ENCODE measurements around the gene ATXN7L3B.

Gene ATXN7L3B

DNA sequence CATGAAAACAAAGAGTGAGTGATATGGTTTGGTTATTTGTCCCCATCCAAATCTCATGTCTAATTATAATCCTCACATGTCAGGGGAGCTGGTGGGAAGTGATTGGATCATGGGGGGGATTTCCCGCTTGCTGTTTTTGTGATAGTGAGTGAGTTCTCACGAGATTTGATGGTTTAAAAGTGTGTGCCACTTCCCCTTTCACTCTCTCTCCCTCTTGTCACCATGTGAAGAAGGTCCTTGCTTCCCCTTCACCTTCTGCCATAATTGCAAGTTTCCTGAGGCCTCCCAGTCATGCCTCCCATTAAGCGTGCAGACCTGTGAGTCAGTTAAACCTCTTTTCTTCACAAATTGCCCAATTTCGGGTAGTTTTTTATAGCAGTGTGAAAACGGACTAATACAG, 2.1 kb upstream of the ATXN7L3B start:
- POLR2A ChIA-PET, result no interaction called here
- no peak for DNase-seq (ENCODE audit: extremely low spot score)
- CTCF ChIA-PET, result no interaction called here
- TF ChIP-seq TARDBP (IDR thresholded peaks at IDR 0.05) (no peak), BHLHE40 (IDR thresholded peaks at IDR 0.05; ENCODE audit: borderline replicate concordance) (no peak), CTBP1 (IDR thresholded peaks at IDR 0.05; ENCODE audit: borderline replicate concordance) (no peak), FOXA1 (IDR thresholded peaks at IDR 0.05) (no peak), L3MBTL2 (conservative IDR thresholded peaks at IDR 0.05) (no peak), ZNF384 (IDR thresholded peaks at IDR 0.05) (no peak), SUZ12 (IDR thresholded peaks at IDR 0.05) (no peak), SP1 (IDR thresholded peaks at IDR 0.05) (no peak), HDGF (IDR thresholded peaks at IDR 0.05; ENCODE audit: borderline replicate concordance) (no peak), FOXK2 (IDR thresholded peaks at IDR 0.05) (no peak)
- TF ChIP-seq, protein P1, sequence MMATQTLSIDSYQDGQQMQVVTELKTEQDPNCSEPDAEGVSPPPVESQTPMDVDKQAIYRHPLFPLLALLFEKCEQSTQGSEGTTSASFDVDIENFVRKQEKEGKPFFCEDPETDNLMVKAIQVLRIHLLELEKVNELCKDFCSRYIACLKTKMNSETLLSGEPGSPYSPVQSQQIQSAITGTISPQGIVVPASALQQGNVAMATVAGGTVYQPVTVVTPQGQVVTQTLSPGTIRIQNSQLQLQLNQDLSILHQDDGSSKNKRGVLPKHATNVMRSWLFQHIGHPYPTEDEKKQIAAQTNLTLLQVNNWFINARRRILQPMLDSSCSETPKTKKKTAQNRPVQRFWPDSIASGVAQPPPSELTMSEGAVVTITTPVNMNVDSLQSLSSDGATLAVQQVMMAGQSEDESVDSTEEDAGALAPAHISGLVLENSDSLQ (IDR thresholded peaks at IDR 0.05), result no peak

DNA sequence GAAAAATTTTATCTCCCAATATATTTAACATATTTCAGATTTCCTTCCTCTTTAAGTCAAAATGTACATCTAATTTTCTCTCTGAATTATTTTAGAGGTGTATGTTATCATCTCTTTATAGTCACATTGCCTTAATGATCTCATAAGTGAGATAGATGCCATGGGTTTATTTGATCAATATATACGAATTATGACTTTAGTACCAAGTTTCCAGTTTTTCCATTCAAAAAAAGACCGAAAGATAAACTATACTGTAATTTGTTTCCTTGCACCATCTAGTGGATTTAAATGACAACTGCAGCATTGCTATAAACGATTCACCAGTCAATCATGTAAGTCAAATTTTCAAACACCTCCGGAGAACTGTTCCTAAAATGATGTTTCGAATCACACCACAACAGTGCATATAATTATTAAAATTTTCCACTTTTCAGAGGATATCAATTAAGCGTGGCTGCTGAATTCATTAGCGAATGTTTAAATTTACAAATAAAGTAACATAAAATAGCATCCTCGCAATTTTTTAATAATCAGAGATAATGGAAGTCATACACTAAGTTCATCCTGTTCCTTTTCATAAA, 419 bp upstream of the ATXN7L3B start:
- ChIA-PET CTCF (no interaction called here), POLR2A (no interaction called here)
- TF ChIP-seq ELF4 (IDR thresholded peaks at IDR 0.05) (no peak), SUZ12 (IDR thresholded peaks at IDR 0.05) (no peak), CTBP1 (IDR thresholded peaks at IDR 0.05; ENCODE audit: borderline replicate concordance) (no peak), ZNF384 (IDR thresholded peaks at IDR 0.05) (0 out of 2 replicates have a peak, but pooled peaks have one; percentile 6)
- TF ChIP-seq, protein P1 (IDR thresholded peaks at IDR 0.05), result peak; percentile 94
- DNase-seq (ENCODE audit: extremely low spot score), result peak; percentile 43

DNA sequence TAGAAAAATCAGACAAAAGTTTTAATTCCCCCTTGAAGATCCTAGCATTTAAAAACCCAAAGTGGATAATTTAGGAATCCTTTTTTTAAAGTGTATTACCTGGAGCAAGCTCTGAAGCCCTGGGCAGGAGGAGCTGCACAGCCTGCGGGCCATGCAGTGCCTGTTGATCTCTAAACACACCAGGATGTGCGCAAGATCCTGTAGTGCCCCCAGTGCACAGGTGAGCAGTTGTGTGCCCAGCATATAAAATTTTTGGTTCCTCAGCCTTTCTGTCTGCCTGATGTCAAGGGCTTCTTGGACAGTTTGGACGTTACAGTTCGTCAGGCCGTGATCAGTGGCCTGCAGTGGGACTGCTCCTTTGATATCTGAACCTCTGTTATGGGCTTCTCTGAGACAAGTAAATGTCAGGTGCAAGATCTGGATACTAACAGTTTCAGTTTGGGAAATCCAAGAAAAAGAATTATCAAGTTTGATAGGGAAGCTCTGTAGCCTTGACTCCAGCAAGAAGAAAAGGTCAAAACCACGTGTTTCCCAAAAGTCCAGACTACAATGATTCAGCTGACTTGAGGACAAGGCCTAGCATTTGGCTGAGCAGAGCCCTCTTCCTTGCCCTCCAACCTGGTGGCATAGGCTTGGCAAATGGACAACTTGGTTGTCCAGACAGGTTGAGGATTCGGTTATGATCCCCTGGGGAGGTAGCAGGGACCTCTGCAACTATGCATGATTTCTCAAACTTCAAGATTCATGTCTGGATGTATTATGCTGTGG, 1.0 kb downstream of the ATXN7L3B start:
- POLR2A ChIA-PET, result interaction anchor here (0.7 to 1.1 kb wide), 2 partner anchors 13 to 552 kb away, joined by 3 read pairs; no protein-coding TSS in a partner anchor
- CTCF ChIA-PET, result no interaction called here
- DNase-seq (ENCODE audit: extremely low spot score), result peak; percentile 6
- TF ChIP-seq TARDBP (IDR thresholded peaks at IDR 0.05) (no peak), FOXK2 (IDR thresholded peaks at IDR 0.05) (no peak), ZNF384 (IDR thresholded peaks at IDR 0.05) (no peak), ARNT (IDR thresholded peaks at IDR 0.05) (no peak), LEF1 (IDR thresholded peaks at IDR 0.05; ENCODE audit: borderline replicate concordance) (no peak), L3MBTL2 (conservative IDR thresholded peaks at IDR 0.05) (peak; percentile 42), ELF4 (IDR thresholded peaks at IDR 0.05) (no peak), CTBP1 (IDR thresholded peaks at IDR 0.05; ENCODE audit: borderline replicate concordance) (no peak)

DNA sequence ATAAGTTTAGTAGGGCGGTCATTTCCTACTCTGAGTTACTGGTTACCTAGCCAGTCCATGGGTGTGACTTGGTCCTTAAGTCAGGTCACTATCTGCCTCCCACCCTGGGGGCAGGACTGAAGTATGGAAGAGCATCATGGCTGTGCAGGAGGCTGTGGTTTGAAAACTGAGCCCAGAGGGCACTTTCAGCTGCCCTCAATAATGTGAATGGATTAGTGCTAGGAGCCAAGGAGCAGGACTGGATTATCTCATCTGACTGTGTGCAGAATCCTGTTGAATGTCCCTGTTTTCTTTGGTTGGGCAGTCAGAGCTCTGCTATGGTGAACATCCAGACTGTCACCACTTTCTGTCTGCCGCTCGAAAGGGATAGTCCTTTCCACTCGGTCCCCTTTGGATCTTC, 1.6 kb downstream of the ATXN7L3B start:
- CTCF ChIA-PET, result interaction anchor here (0.6 kb wide), 1 partner anchor 1516 kb away, joined by 4 read pairs; no protein-coding TSS in a partner anchor
- POLR2A ChIA-PET, result no interaction called here
- no peak for DNase-seq (ENCODE audit: extremely low spot score)
- 0 out of 2 replicates have a peak, but pooled peaks have one; percentile 4 for TF ChIP-seq L3MBTL2 (conservative IDR thresholded peaks at IDR 0.05)
- TF ChIP-seq FOXK2 (IDR thresholded peaks at IDR 0.05), result no peak
- TF ChIP-seq ELF4 (IDR thresholded peaks at IDR 0.05), result no peak

DNA sequence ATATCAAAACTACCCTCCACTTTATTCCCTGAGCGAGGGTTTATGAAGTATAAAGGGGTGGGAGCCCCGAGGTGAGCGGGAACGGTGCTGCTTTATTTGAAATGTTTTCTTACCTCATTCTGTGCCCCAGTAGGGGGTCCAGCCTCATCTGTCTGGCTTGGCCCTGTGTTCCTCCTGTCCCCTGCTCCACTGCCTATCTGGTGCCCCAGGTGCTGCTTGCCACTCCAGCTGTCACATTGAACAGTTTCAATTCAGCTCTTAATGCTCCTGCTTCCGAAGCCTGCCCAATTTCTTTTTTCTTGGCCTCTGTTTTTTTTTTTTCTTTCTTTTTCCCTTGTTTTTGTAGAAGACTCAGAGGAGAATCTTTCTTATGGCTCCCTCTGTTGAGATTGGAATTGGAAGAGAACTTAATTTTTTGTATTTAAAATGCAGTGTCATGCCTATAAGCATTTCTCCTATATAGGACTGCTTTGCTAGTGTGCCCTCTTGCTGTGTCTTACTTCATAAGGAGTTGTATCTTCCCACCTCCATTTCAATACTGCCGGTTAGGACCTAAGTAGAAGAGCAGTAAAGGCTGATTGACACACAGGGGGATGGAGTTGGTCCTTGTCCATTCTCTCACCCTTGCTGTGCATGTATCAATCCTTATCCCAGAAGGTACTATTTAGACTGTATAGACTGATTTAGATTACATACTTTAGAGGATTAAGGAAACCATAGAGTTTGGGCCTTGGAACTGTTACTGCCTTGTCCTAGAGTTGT, 2.3 kb downstream of the ATXN7L3B start:
- TF ChIP-seq BHLHE40 (IDR thresholded peaks at IDR 0.05; ENCODE audit: borderline replicate concordance), result no peak
- no peak for TF ChIP-seq L3MBTL2 (conservative IDR thresholded peaks at IDR 0.05)
- TF ChIP-seq NFRKB (IDR thresholded peaks at IDR 0.05), result no peak
- TF ChIP-seq SP1 (IDR thresholded peaks at IDR 0.05), result no peak
- CTCF ChIA-PET, result interaction anchor here (0.6 kb wide), 1 partner anchor 1516 kb away, joined by 4 read pairs; no protein-coding TSS in a partner anchor
- POLR2A ChIA-PET, result no interaction called here
- peak; percentile 6 for DNase-seq (ENCODE audit: extremely low spot score)

DNA sequence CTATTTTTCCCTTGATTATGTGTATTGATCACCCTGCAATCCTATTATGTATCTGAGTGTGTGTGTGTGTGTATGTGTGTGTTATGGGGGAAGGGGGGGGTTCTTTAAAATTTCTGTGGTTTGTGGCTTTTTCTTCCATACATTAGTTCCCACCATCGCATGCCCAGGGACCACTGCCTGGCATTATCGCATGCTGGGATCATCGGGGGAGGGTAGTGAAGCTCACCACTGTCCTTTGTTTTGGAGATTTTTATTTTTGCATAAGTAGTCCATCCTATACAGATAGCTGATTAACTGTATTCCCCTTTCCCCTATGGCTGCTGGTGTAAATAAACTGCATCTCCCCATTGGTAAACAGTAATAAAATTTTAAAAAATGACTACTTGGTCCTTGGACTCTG, 3.4 kb downstream of the ATXN7L3B start:
- POLR2A ChIA-PET, result no interaction called here
- CTCF ChIA-PET, result no interaction called here
- no peak for DNase-seq (ENCODE audit: extremely low spot score)
- TF ChIP-seq L3MBTL2 (conservative IDR thresholded peaks at IDR 0.05) (no peak), ELF4 (IDR thresholded peaks at IDR 0.05) (no peak), LEF1 (IDR thresholded peaks at IDR 0.05; ENCODE audit: borderline replicate concordance) (no peak), ARNT (IDR thresholded peaks at IDR 0.05) (no peak), BHLHE40 (IDR thresholded peaks at IDR 0.05; ENCODE audit: borderline replicate concordance) (no peak), HDGF (IDR thresholded peaks at IDR 0.05; ENCODE audit: borderline replicate concordance) (no peak), SP1 (IDR thresholded peaks at IDR 0.05) (no peak), NFRKB (IDR thresholded peaks at IDR 0.05) (no peak), CTBP1 (IDR thresholded peaks at IDR 0.05; ENCODE audit: borderline replicate concordance) (no peak), SUZ12 (IDR thresholded peaks at IDR 0.05) (no peak), FOXM1 (IDR thresholded peaks at IDR 0.05; ENCODE audit: borderline replicate concordance) (no peak), TARDBP (IDR thresholded peaks at IDR 0.05) (no peak), FOXA1 (IDR thresholded peaks at IDR 0.05) (no peak), FOXK2 (IDR thresholded peaks at IDR 0.05) (no peak), ZNF384 (IDR thresholded peaks at IDR 0.05) (no peak)
- TF ChIP-seq, protein P1 (IDR thresholded peaks at IDR 0.05), result no peak
